ENCODE measurements around the gene DNAJB14. TPM values are rescaled to one million over a fixed set of nuclear protein-coding genes. Genes with fewer than 3 reads are reported as not detected.

The DNAJB14 gene
- total RNA-seq, 1 experiment from 2014 or later, result 41.0 TPM

- Histone ChIP-seq H3K27me3 (ENCODE audit: insufficient read depth, low read length) (no peaks in the 10 kb centered on the region), H3K56ac (ENCODE audit: insufficient read length, low read depth, low read length) (no peak overlapping the region), H4K91ac (ENCODE audit: insufficient read length, low read depth, low read length) (no peak overlapping the region), H3K9me3 (ENCODE audit: control insufficient read depth, low read depth, low read length) (no peaks in the 10 kb centered on the region), H2BK20ac (ENCODE audit: low read depth, low read length, poor library complexity, severe bottlenecking) (no peak overlapping the region), H3T11ph (ENCODE audit: low read length) (no peak overlapping the region), H2AFZ (ENCODE audit: low read length) (no peak overlapping the region), H3K14ac (ENCODE audit: insufficient read depth, low read length) (no peak overlapping the region), H3K79me1 (ENCODE audit: insufficient read depth, low read depth, low read length, poor library complexity, severe bottlenecking) (no peaks in the 10 kb centered on the region), H4K20me1 (ENCODE audit: control insufficient read depth, insufficient read depth, insufficient read length) (no peaks in the 10 kb centered on the region), H3K23ac (ENCODE audit: insufficient read length, low read depth, low read length) (no peak overlapping the region), H2AK5ac (ENCODE audit: insufficient read length, low read length) (no peak overlapping the region), H3K4me2 (ENCODE audit: insufficient read depth, insufficient read length, low read length) (no peak overlapping the region), H3K23me2 (ENCODE audit: insufficient read length, low read depth, low read length, poor library complexity, severe bottlenecking) (no peaks in the 10 kb centered on the region), H3K79me2 (ENCODE audit: insufficient read depth, low read length) (no peaks in the 10 kb centered on the region), H3K4me1 (ENCODE audit: insufficient read depth, low read length) (no peaks in the 10 kb centered on the region), H2BK12ac (ENCODE audit: insufficient read length, low read depth, low read length) (no peak overlapping the region), H4K8ac (replicated peaks; ENCODE audit: insufficient read length, low read depth, low read length) (no peak overlapping the region), H3K9ac (ENCODE audit: extremely low read depth, insufficient read length, low read length) (no peak overlapping the region), H2BK15ac (ENCODE audit: low read depth, low read length) (no peak overlapping the region), H4K5ac (ENCODE audit: insufficient read length, low read depth, low read length) (no peak overlapping the region), H3K27ac (ENCODE audit: insufficient read length, low read depth, low read length) (no peak overlapping the region), H2BK5ac (ENCODE audit: insufficient read length, low read length) (no peak overlapping the region), H3K18ac (ENCODE audit: insufficient read length, low read depth, low read length) (no peak overlapping the region), H2BK120ac (ENCODE audit: low read depth, low read length, poor library complexity, severe bottlenecking) (no peak overlapping the region), H3K4ac (ENCODE audit: low read depth, low read length) (no peak overlapping the region)
- no CpG with 5 or more reads among the region's 2 CpGs for WGBS (ENCODE audit: extremely low coverage, insufficient read length, low lambda C conversion rate)
- Mint-ChIP-seq H3K27ac (no peak overlapping the region), H3K27me3 (ENCODE audit: low read depth) (no peaks in the 10 kb centered on the region), H3K4me3 (no peak overlapping the region), H3K4me1 (no peaks in the 10 kb centered on the region), H3K36me3 (ENCODE audit: insufficient read depth in 1 of 3, low read depth in 3 of 3) (peaks cover 16 to 32% (median 30%) of the 10 kb centered on the region in 3 experiments), H3K9me3 (no peaks in the 10 kb centered on the region)
- TF ChIP-seq, protein P1, sequence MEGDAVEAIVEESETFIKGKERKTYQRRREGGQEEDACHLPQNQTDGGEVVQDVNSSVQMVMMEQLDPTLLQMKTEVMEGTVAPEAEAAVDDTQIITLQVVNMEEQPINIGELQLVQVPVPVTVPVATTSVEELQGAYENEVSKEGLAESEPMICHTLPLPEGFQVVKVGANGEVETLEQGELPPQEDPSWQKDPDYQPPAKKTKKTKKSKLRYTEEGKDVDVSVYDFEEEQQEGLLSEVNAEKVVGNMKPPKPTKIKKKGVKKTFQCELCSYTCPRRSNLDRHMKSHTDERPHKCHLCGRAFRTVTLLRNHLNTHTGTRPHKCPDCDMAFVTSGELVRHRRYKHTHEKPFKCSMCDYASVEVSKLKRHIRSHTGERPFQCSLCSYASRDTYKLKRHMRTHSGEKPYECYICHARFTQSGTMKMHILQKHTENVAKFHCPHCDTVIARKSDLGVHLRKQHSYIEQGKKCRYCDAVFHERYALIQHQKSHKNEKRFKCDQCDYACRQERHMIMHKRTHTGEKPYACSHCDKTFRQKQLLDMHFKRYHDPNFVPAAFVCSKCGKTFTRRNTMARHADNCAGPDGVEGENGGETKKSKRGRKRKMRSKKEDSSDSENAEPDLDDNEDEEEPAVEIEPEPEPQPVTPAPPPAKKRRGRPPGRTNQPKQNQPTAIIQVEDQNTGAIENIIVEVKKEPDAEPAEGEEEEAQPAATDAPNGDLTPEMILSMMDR (conservative IDR thresholded peaks at IDR 0.05), result no peak
- DNase-seq, result no peak
Observed at GRCh38 chr4:99915449-99915848, 31.0 kb downstream of the DNAJB14 start.
